Mucosa of rectum (tissue), 2 donors: ENCODE data around the gene FOLH1.
"Not testable (repeated sequence)": the region's sequence is repeated elsewhere in the genome, so short reads cannot be mapped to it uniquely, and the experiment has no call there.

ENCODE experiments used
- H3K27ac ChIP-seq, 2 donors: one replicate each; pipeline ENCODE4 v1.7.0; 2013; ENCODE audit warnings: inconsistent platforms in 2 of 2, low read depth in 2 of 2, low read length in 2 of 2
- H3K27me3 ChIP-seq, 2 donors: one replicate each; pipeline ENCODE4 v1.7.0; 2013; ENCODE audit warnings: low read length in 2 of 2; ENCODE audit not compliant: control insufficient read depth in 2 of 2, insufficient read depth in 2 of 2
- H3K36me3 ChIP-seq, 2 donors: one replicate each; pipeline ENCODE4 v1.7.0; 2013; ENCODE audit warnings: low read length in 2 of 2; ENCODE audit not compliant: control insufficient read depth in 2 of 2, insufficient read depth in 2 of 2
- H3K4me1 ChIP-seq, 2 donors: one replicate each; pipeline ENCODE4 v1.7.0; 2013; ENCODE audit warnings: low read length in 2 of 2, mild to moderate bottlenecking in 1 of 2; ENCODE audit not compliant: control insufficient read depth in 2 of 2, insufficient read depth in 2 of 2
- H3K4me3 ChIP-seq, 2 donors: one replicate each; pipeline ENCODE4 v1.7.0; 2013; ENCODE audit warnings: low read length in 2 of 2
- H3K9ac ChIP-seq, 2 donors: one replicate each; pipeline ENCODE4 v1.7.0; 2013; ENCODE audit warnings: low read length in 2 of 2, low read depth in 1 of 2, mild to moderate bottlenecking in 1 of 2
- H3K9me3 ChIP-seq, 2 donors: one replicate each; pipeline ENCODE4 v1.7.0; 2013; ENCODE audit warnings: low read length in 2 of 2; ENCODE audit not compliant: control insufficient read depth in 2 of 2
- donor health status: healthy.
- donor health status: Normal muscosa, but diverticular disease.

Gene FOLH1

GRCh38 chr11:49229136-49229535 is 20.7 kb upstream of the FOLH1 start:
- H3K27ac ChIP-seq, H3K27me3 ChIP-seq: not testable (repeated sequence)

GRCh38 chr11:49225255-49225785 is 16.9 kb upstream of the FOLH1 start:
- H3K36me3 ChIP-seq, H3K4me3 ChIP-seq, H3K9ac ChIP-seq, H3K4me1 ChIP-seq, H3K9me3 ChIP-seq, H3K27ac ChIP-seq, H3K27me3 ChIP-seq: not testable (repeated sequence)

More at GRCh38 chr11:49229136-49229535, 20.7 kb upstream of the FOLH1 start:
- H3K4me1 ChIP-seq, H3K36me3 ChIP-seq, H3K4me3 ChIP-seq, H3K9ac ChIP-seq, H3K9me3 ChIP-seq: not testable (repeated sequence)

DNA sequence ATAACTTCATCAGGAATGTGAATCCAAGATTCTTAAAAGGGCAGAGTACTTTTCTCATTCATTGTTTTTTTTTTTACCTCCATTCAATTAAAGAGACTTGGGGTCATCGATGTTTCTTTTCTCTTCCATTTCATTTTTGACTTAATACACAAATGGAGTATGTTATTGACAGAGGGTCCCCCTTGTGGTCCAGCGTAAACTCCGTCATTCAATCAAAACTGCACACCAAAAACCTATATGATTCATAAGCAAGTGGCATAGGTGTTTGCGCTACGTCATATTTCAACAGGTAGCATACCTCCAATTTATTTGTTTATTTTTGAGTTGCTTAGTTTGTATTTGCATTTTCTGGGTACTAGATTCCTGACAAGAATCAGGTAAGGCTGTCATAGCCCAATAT is 12.7 kb upstream of the FOLH1 start:
- Histone ChIP-seq H3K9me3 (no peaks in the 10 kb centered on the region), H3K4me3 (no peak overlapping the region), H3K4me1 (no peaks in the 10 kb centered on the region), H3K36me3 (no peaks in the 10 kb centered on the region), H3K27me3 (no peaks in the 10 kb centered on the region), H3K9ac (no peak overlapping the region), H3K27ac (no peak overlapping the region)

GRCh38 chr11:49213026-49213560 is 4.7 kb upstream of the FOLH1 start:
- no peak overlapping the region for H3K27ac ChIP-seq
- H3K4me1 ChIP-seq, result no peaks in the 10 kb centered on the region
- H3K27me3 ChIP-seq, result peaks cover 3 to 7% of the 10 kb centered on the region in 2 donors
- no peaks in the 10 kb centered on the region for H3K36me3 ChIP-seq
- no peaks in the 10 kb centered on the region for H3K9me3 ChIP-seq
- H3K9ac ChIP-seq, result no peak overlapping the region
- H3K4me3 ChIP-seq, result no peak overlapping the region

- H3K9ac ChIP-seq, H3K27me3 ChIP-seq, H3K27ac ChIP-seq, H3K36me3 ChIP-seq, H3K9me3 ChIP-seq, H3K4me3 ChIP-seq, H3K4me1 ChIP-seq: not testable (repeated sequence)
Measured at GRCh38 chr11:49206999-49207398, 1.4 kb downstream of the FOLH1 start.

DNA sequence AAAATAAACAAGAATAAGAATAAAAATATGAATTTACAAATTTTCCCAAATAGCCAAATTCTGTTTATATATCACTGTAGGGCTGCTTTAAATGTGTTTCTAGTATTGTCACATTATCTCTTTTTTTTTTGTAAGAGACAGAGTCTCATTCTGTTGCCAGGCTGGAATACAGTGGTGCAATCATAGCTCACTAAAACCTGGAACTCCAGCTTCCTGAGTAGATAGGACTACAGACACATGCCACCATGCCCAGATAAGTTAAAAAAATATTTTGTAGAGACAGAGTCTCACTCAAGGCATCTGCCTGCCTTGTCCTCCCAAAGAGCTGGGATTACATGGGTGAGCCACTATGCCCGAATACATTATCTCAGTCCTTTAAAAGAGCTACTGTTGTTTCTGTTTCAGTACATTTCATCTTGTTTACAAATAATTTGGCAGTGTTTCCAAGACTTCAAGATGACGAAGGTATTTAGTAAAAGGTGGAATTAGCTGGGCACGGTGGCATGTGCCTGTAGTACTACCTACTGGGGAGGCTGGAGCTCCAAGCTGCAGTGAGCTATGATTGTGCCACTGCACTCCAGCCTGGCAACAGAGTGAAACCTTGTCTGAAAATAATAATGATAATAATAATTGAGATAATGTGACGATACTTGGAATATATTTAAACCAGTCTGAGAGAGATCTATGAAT is 6.0 kb downstream of the FOLH1 start:
- H3K4me1 ChIP-seq, result no peaks in the 10 kb centered on the region
- H3K27ac ChIP-seq, result no peak overlapping the region
- H3K27me3 ChIP-seq, result no peaks in the 10 kb centered on the region
- H3K4me3 ChIP-seq, result no peak overlapping the region
- H3K9ac ChIP-seq, result no peak overlapping the region
- no peaks in the 10 kb centered on the region for H3K36me3 ChIP-seq
- no peaks in the 10 kb centered on the region for H3K9me3 ChIP-seq

DNA sequence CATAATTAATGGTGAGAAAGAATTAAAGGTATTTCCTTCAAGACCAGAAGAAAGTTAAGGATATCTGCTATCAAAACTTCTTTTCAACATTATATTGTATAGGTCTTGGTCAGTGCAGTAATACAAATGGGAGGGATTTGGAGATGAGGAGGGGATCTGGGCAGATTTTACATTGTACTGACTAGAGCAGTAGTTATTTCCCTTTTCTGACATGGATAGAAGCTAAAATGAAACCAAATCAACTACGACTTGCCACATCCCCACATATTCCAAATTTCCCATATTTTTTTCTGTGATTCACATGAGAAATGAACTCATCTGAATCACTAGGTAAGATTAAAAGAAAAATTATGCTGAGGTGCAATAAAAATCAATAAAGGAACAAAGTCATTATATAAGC is 11.6 kb downstream of the FOLH1 start:
- not testable (repeated sequence) for H3K27ac ChIP-seq, H3K9ac ChIP-seq, H3K36me3 ChIP-seq, H3K4me1 ChIP-seq, H3K4me3 ChIP-seq, H3K9me3 ChIP-seq, H3K27me3 ChIP-seq

DNA sequence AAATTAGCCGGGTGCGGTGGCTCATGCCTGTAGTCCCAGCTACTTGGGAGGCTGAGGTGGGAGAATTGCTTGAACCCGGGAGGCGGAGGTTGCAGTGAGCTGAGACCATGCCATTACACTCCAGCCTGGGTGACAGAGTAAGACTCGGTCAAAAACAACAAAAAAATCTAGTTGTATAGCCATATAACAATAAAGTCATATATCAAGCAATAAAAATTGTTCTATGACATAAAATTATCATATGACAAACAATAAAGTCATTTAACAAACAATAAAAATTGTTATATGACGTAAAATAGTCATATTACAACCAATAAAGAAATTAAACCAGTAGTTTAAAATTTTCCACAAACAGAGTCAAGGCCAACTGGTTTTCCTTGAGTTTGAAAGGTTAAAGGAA is 12.4 kb downstream of the FOLH1 start:
- not testable (repeated sequence) for H3K9ac ChIP-seq, H3K36me3 ChIP-seq, H3K4me3 ChIP-seq, H3K27ac ChIP-seq, H3K9me3 ChIP-seq, H3K4me1 ChIP-seq, H3K27me3 ChIP-seq

GRCh38 chr11:49190287-49190686 is 18.1 kb downstream of the FOLH1 start:
- not testable (repeated sequence) for H3K4me3 ChIP-seq, H3K36me3 ChIP-seq, H3K4me1 ChIP-seq, H3K27me3 ChIP-seq, H3K9me3 ChIP-seq, H3K27ac ChIP-seq, H3K9ac ChIP-seq

DNA sequence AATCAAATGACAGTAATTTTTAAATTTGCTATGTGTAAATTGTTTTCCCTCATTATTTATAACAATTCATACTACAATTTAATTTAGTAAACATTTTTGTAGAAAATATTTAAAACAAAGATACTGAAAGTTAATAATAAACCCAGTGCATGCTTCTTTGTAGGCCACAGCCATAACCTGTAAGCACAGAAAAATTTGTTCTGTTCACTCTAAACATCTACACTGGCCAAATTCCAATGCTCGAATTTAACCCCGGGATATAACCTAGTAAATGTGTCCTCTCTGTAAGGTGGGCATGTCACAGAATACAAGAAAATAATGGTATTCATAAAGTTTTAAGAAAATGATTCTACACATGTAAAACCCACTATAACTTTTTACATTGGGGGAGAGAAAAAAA is 22.2 kb downstream of the FOLH1 start:
- not testable (repeated sequence) for H3K9ac ChIP-seq, H3K36me3 ChIP-seq, H3K4me3 ChIP-seq, H3K4me1 ChIP-seq, H3K27ac ChIP-seq, H3K27me3 ChIP-seq, H3K9me3 ChIP-seq
